ENCODE measurements around the gene PTOV1.

DNA sequence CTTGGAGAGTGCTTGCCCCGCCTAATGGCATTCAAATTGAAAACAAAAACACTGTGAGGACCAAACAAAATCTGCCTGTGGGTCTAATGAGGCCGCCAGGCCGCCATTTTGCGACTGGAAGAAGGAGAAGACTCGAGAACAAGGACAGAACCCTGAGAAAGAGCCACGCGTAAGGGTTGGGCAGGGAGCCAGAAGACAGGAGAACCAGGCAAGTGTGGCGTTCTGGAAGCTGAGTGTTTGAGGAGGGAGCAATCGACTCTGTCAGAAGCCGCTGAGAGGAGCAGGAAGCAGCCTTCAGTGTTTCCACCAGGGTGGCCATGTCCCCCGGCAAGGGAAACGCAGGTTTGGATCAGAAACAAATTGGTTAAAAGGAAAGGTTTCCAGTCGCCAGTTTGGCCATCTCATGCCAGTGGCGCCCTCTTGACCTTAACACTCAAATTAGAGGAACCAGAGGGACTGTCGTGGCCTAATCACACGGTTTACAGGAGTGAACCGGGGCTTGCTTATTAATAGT lies 10.2 kb upstream of the PTOV1 start:
- TF ChIP-seq, protein P1, sequence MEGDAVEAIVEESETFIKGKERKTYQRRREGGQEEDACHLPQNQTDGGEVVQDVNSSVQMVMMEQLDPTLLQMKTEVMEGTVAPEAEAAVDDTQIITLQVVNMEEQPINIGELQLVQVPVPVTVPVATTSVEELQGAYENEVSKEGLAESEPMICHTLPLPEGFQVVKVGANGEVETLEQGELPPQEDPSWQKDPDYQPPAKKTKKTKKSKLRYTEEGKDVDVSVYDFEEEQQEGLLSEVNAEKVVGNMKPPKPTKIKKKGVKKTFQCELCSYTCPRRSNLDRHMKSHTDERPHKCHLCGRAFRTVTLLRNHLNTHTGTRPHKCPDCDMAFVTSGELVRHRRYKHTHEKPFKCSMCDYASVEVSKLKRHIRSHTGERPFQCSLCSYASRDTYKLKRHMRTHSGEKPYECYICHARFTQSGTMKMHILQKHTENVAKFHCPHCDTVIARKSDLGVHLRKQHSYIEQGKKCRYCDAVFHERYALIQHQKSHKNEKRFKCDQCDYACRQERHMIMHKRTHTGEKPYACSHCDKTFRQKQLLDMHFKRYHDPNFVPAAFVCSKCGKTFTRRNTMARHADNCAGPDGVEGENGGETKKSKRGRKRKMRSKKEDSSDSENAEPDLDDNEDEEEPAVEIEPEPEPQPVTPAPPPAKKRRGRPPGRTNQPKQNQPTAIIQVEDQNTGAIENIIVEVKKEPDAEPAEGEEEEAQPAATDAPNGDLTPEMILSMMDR (IDR thresholded peaks at IDR 0.05) = no peak
- TF ChIP-seq POLR2AphosphoS5 (IDR thresholded peaks at IDR 0.05) = no peak
- no peak for TF ChIP-seq POLR2A (IDR thresholded peaks at IDR 0.05)
